B cell (primary cell): Measurements from ENCODE around the gene ZMYM2. TPM values are rescaled to one million over a fixed set of nuclear protein-coding genes. Genes with fewer than 3 reads are reported as not detected.

Experiments
- ATAC-seq: fragments of 200-7000 bp; cut with Tn5 transposase; one replicate; pipeline ENCODE4 v1.10.0; 2021; ENCODE audit warnings: low read depth, mild to moderate bottlenecking, moderate number of reproducible peaks, moderate library complexity
- CTCF ChIA-PET: fragments of 350-600 bp; sonication (Branson Sonifier 250); formaldehyde crosslinking; loops from one replicate; lab custom pipeline; 2021; ENCODE audit warnings: antibody characterized with exemption, inconsistent platforms; lab: Charles Lee
- POLR2A ChIA-PET: fragments of 350-600 bp; sonication (Branson Sonifier 250); formaldehyde crosslinking; loops from one replicate; lab custom pipeline; 2021; ENCODE audit warnings: antibody characterized with exemption; lab: Charles Lee
- DNase-seq: peaks from one replicate; pipeline ENCODE4 v3.0.0; 2013
- H2AFZ ChIP-seq: 2 replicates; pipeline ENCODE4 v1.6.1; 2012; ENCODE audit warnings: mild to moderate bottlenecking, low read depth, low read length; ENCODE audit not compliant: insufficient read depth, poor library complexity, severe bottlenecking
- H3K27ac ChIP-seq, 2 donors: 1 replicate in 1 of 2; 2 replicates in 1 of 2; pipeline ENCODE4 v1.5.1; 2012 to 2013; ENCODE audit warnings: low read length in 2 of 2, mild to moderate bottlenecking in 2 of 2, moderate library complexity in 1 of 2
- H3K27me3 ChIP-seq, 4 experiments: fragments of 200-600 bp in 1 of 4; sonication (generic) in 1 of 4; replicated peaks in 1 of 4; 1 replicate in 2 of 4; 2 replicates in 2 of 4; pipeline versions ENCODE4 v1.6.1 to v1.7.0; 2013 to 2016; ENCODE audit warnings: low read length in 3 of 4, mild to moderate bottlenecking in 2 of 4, mixed read lengths in 1 of 4, moderate library complexity in 1 of 4; ENCODE audit not compliant: insufficient read depth in 4 of 4, control insufficient read depth in 3 of 4; ENCODE audit errors: control extremely low read depth in 1 of 4
- H3K36me3 ChIP-seq, 2 experiments: replicated peaks in 1 of 2; 1 replicate in 1 of 2; 2 replicates in 1 of 2; pipeline versions ENCODE4 v1.6.1 to v1.7.1; 2013; ENCODE audit warnings: low read length in 1 of 2; ENCODE audit not compliant: insufficient read depth in 2 of 2, control insufficient read depth in 1 of 2; ENCODE audit errors: control extremely low read depth in 1 of 2, extremely low read depth in 1 of 2
- H3K4me1 ChIP-seq, 2 donors: fragments of 200-600 bp in 1 of 2; sonication (generic) in 1 of 2; 1 replicate in 1 of 2; 2 replicates in 1 of 2; pipeline versions ENCODE4 v1.5.1 to v1.6.1; 2013 to 2017; ENCODE audit warnings: low read length in 2 of 2; ENCODE audit not compliant: control insufficient read depth in 2 of 2, insufficient read depth in 2 of 2
- H3K4me2 ChIP-seq: replicated peaks from 2 replicates; pipeline ENCODE3; 2012; ENCODE audit warnings: mild to moderate bottlenecking, low read depth, low read length; ENCODE audit not compliant: poor library complexity, severe bottlenecking
- H3K4me3 ChIP-seq, 5 experiments: fragments of 200-600 bp in 1 of 5; sonication (generic) in 1 of 5; 1 replicate in 3 of 5; 2 replicates in 2 of 5; pipeline versions ENCODE4 v1.5.1 to v1.7.0; 2011 to 2016; ENCODE audit warnings: low read length in 4 of 5, mild to moderate bottlenecking in 4 of 5, low read depth in 2 of 5, control low read depth in 1 of 5, moderate library complexity in 1 of 5; ENCODE audit not compliant: insufficient read depth in 1 of 5; ENCODE audit errors: control extremely low read depth in 1 of 5, extremely low read depth in 1 of 5
- H3K79me2 ChIP-seq: fragments of 200-600 bp; sonication (generic); one replicate; pipeline ENCODE4 v1.6.0; 2016; ENCODE audit warnings: low read length; ENCODE audit not compliant: control insufficient read depth, insufficient read depth
- H3K9ac ChIP-seq: fragments of 200-600 bp; sonication (generic); 2 replicates; pipeline ENCODE4 v1.6.1; 2017; ENCODE audit warnings: mild to moderate bottlenecking, low read length, moderate library complexity
- H3K9me3 ChIP-seq, 3 donors: one replicate each; pipeline versions ENCODE4 v1.6.1 to v1.7.1; 2013; ENCODE audit warnings: low read length in 2 of 3; ENCODE audit not compliant: control insufficient read depth in 2 of 3, insufficient read depth in 1 of 3; ENCODE audit errors: control extremely low read depth in 1 of 3
- H4K20me1 ChIP-seq: 2 replicates; pipeline ENCODE4 v1.6.0; 2012; ENCODE audit warnings: mild to moderate bottlenecking, low read length; ENCODE audit not compliant: insufficient read depth, control insufficient read depth, poor library complexity, severe bottlenecking
- H3K27ac Mint-ChIP-seq: one replicate; pipeline ENCODE4 v1.8.0; 2021; ENCODE audit warnings: mixed read lengths
- H3K27me3 Mint-ChIP-seq: one replicate; pipeline ENCODE4 v1.8.0; 2021; ENCODE audit warnings: mixed read lengths
- H3K4me1 Mint-ChIP-seq: one replicate; pipeline ENCODE4 v1.8.0; 2021; ENCODE audit warnings: mixed read lengths
- H3K4me3 Mint-ChIP-seq: one replicate; pipeline ENCODE4 v1.8.0; 2021; ENCODE audit warnings: mixed read lengths
- H3K9me3 Mint-ChIP-seq: one replicate; pipeline ENCODE4 v1.8.0; 2022; ENCODE audit warnings: mixed read lengths; ENCODE audit not compliant: insufficient read depth
- CTCF ChIP-seq: fragments of 200-600 bp; IDR thresholded peaks from one replicate; pipeline ENCODE4 v1.8.0; 2022; ENCODE audit warnings: antibody characterized with exemption, mild to moderate bottlenecking
- EZH2 ChIP-seq: IDR thresholded peaks from 2 replicates; pipeline ENCODE4 v1.6.1; 2012; ENCODE audit warnings: borderline replicate concordance, low read depth, mild to moderate bottlenecking, moderate library complexity, low read length; ENCODE audit not compliant: insufficient read depth, poor library complexity, severe bottlenecking
- WGBS: methylation state at CpG from one replicate; pipeline ENCODE4 v1.1.5; 2013; ENCODE audit warnings: missing lambda C conversion rate; ENCODE audit not compliant: insufficient coverage; 5-methylcytosine and 5-hydroxymethylcytosine counted together
- intact Hi-C: fragments of 100-400 bp; cut with micrococcal nuclease; formaldehyde crosslinking; loops from one replicate; pipeline ENCODE4 v1.10.0; 2022
- polyA plus RNA-seq: library from polyadenylated mRNA; depleted of rRNA; stranded (reverse); fragments of >200 nt; gene quantifications from 2 replicates; pipeline ENCODE4 v1.2.3, GENCODE V29; 2012
- total RNA-seq, 2 donors: library from RNA; stranded (reverse); fragments of 120-200 nt in 1 of 2; gene quantifications; 1 replicate in 1 of 2; 2 replicates in 1 of 2; pipeline versions ENCODE4 v1.2.3 to v1.2.4, GENCODE V29; 2013 to 2022

Gene ZMYM2
- total and polyA plus RNA-seq, 2 donors (not counting 1 experiment from before 2014, with no cell fraction given), result 21.7 to 131 TPM

- H3K4me2 ChIP-seq, result no peak overlapping the region
- ChIA-PET POLR2A (no interaction called here), CTCF (no interaction called here)
- intact Hi-C loops, result no loop called here
- H2AFZ ChIP-seq, result no peak overlapping the region
- no peak overlapping the region for H3K27ac ChIP-seq
- no peak overlapping the region for H3K9ac ChIP-seq
- no peak for TF ChIP-seq EZH2
- TF ChIP-seq CTCF, result no peak
- DNase-seq (no peak), ATAC-seq (no peak)
- peaks cover 37% of the 10 kb centered on the region for H4K20me1 ChIP-seq
- H3K79me2 ChIP-seq, result peaks cover 13% of the 10 kb centered on the region
- H3K9me3 ChIP-seq, result no peaks in the 10 kb centered on the region
- Mint-ChIP-seq H3K9me3 (no peaks in the 10 kb centered on the region), H3K4me1 (peaks cover 23% of the 10 kb centered on the region), H3K4me3 (no peak overlapping the region), H3K27me3 (no peaks in the 10 kb centered on the region), H3K27ac (no peak overlapping the region)
- no peak overlapping the region for H3K4me3 ChIP-seq
- no CpG with 5 or more reads among the region's 2 CpGs for WGBS
- peaks cover 8 to 43% of the 10 kb centered on the region in 2 experiments for H3K36me3 ChIP-seq
- H3K4me1 ChIP-seq, result peaks cover 2 to 13% of the 10 kb centered on the region in 2 donors
- no peaks in the 10 kb centered on the region for H3K27me3 ChIP-seq
These were observed 87.5 kb downstream of the ZMYM2 start for GRCh38 chr13:20045950-20046548.

- H3K27me3 Mint-ChIP-seq, result no peaks in the 10 kb centered on the region
- no peaks in the 10 kb centered on the region for H3K27me3 ChIP-seq
- intact Hi-C loops, result no loop called here
- H2AFZ ChIP-seq, result peak overlapping the region; percentile 2
- peak overlapping the region in 1 of 5 experiments; percentile 6 for H3K4me3 ChIP-seq
- CTCF ChIA-PET, result interaction anchor here (1.6 kb wide), 1 partner anchor 90 kb away, joined by 3 read pairs; no protein-coding TSS in a partner anchor
- POLR2A ChIA-PET, result no interaction called here
- no peaks in the 10 kb centered on the region for H3K9me3 ChIP-seq
- H3K9me3 Mint-ChIP-seq, result no peaks in the 10 kb centered on the region
- no peak for ATAC-seq
- no peak overlapping the region for H3K4me3 Mint-ChIP-seq
- H4K20me1 ChIP-seq, result peaks cover 4% of the 10 kb centered on the region
- H3K4me2 ChIP-seq, result peak overlapping the region; percentile 54
- H3K36me3 ChIP-seq, result peaks cover 12 to 26% of the 10 kb centered on the region in 2 experiments
- H3K4me1 ChIP-seq, result peaks cover 2 to 13% of the 10 kb centered on the region in 2 donors
- H3K27ac Mint-ChIP-seq, result peak overlapping the region; percentile 54
- peaks cover 16% of the 10 kb centered on the region for H3K4me1 Mint-ChIP-seq
- no CpG with 5 or more reads among the region's 5 CpGs for WGBS
- H3K79me2 ChIP-seq, result no peaks in the 10 kb centered on the region
- peak; percentile 9 for DNase-seq
- peak overlapping the region in 1 of 2 donors; percentile 57 for H3K27ac ChIP-seq
- H3K9ac ChIP-seq, result peak overlapping the region; percentile 28
- TF ChIP-seq CTCF (no peak), EZH2 (no peak)
These were observed 91.3 kb downstream of the ZMYM2 start for GRCh38 chr13:20049558-20050473.
